Non-pigmented ciliary epithelial cell (primary cell): ENCODE results near the gene SNX32.

Experiments
- DNase-seq: peaks from one replicate; pipeline ENCODE4 v3.0.0-alpha.2; 2010; ENCODE audit warnings: low read depth

Gene SNX32

DNA sequence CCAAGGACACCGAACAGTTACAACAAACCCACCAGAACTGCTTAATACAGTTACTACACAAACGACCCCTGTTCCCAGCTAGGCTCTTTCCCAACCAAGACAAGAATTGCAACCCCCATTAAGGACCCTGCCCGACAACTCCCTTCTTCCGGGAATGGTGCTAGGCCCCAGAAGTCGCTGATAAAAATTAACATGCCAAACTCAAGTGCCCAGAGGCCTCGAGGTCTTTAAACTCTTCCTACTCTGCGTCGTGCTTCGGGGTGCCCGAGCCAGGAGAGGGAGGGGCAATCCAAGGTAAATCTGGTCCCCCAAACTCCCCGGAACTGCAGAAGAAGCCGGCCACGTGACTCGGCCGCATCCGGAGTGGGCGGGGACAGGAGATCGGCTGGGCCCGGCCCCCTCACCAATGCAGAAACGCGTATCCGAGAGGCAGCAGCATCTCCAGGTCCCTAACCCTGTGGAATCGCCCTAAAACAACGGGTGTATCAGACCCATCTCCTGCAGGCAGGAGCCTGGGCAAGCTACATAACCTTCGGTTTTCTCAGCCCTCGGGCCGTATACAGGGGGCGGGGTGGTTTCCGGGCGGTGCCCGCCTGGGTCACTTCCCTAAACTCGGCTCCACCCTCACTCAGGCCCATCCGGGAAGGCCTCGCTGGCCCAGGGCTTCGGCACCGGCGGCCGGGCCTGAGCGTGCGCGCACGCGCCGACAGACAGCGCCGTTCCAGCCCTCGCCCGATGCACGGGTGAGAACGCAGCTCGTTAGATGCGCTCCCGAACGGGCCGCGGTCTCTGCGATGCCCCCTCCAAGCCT lies 23.1 kb downstream of the SNX32 start:
- DNase-seq = no peak

DNA sequence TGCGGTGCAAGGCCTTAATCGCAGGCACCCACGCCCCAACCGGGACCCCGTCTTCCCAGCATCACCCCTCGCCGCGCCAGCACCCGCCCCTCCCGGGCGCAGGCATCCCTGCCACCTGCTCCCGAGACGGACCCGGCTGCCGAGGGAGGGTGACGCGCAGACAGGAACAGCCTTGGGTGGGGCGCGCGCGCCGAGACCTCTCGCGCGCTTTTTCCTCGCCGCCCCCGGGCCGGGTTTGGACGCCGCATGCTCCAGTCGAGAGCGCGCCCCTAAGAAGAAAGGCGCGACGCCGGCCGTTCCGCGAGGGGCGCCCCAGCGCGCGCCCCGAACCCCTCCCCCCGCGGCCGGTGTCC lies 23.7 kb downstream of the SNX32 start:
- DNase-seq = no peak

DNA sequence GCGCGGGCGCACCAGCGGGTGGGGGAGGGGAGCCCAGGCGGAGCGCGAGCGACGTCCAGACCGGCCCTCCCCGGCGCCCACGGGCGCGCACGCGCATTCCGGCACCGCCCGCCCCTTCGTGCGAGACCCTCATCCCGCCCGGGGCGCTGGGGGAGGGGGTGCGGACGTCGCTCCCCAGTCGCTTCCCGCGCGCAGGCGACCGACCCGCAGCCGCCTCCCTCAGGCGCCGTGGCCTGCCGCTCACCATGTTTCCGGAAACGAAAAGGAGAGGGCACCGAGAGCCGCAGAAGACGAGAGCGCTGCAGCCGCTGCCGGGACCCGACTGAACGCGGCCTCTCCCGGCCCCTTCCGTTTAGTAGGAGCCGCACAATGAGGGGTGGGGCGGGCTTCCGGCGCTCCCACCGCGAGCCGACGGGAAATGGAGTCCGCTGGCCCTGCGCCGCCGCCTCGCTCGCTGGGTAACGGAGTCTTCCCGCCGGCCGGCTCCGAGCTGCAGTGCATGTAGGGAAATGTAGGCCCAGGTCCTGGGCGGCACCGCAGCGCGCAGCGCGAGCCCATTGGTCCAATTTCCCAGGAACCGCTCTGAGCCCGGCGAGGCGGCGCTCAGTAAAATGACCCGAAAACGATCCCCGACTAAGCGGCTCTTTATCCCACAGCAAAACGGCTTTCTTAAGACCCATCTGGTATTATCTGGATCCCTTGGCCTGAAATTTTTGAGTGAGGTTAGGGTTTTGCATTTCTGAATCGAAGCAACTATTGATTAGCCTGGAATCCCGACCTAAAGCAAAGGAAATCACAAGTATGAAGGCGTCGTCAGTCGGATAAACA lies 24.3 kb downstream of the SNX32 start, which contains the start of gene CFL1:
CFL1 (minus strand) TSS at position 328 of the 828 bp plus-strand sequence; CDS start at position 247, 81 bp downstream.
- peak; percentile 82 for DNase-seq

- no peak for DNase-seq
Observed at GRCh38 chr11:65858681-65859087, 24.9 kb downstream of the SNX32 start.

GRCh38 chr11:65859095-65859811 lies 25.5 kb downstream of the SNX32 start:
- peak; percentile 88 for DNase-seq

DNA sequence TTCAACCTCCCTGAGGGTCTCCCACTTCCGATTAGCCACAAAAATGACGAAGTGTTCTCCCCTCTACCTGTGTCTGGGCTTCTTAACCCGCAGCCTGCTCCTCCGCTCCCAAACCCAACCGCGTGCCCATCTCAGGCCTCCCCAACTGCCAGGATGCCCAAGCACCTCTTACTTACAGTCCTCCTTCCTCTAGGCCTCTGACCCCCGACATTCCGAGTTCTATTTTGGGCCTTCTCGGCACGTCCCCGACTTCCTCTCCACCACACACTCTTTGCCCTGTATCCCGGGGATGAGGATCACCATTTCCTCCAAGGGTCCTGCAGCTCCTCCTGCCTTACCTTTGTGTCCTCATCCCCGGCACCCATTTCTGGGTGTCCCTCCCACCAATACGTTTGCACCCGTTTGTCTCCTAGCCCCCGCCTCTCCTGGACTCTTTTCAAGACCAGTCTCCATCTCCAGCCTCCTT lies 26.1 kb downstream of the SNX32 start:
- no peak for DNase-seq

GRCh38 chr11:65860278-65861164 lies 26.8 kb downstream of the SNX32 start, which contains the start of gene MUS81:
Gene MUS81 (plus strand): TSS chr11:65860433. CDS start chr11:65860754, 321 bp downstream.
- peak; percentile 92 for DNase-seq

DNA sequence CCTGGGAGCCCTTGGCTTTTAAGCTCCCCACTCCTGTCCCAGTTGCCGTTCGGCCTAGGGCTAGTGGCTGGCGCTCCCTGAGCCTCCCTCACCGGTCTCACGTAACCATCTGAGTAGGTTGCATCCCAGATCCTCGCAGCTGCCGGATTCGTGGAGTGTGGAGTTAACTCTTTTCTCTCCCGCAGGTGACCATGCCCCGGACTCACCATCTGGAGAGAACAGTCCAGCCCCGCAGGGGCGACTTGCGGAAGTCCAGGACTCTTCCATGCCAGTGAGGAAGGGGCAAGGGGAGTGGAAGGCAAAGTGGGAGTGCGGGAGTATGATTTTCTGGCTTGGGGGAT lies 27.4 kb downstream of the SNX32 start:
- no peak for DNase-seq

DNA sequence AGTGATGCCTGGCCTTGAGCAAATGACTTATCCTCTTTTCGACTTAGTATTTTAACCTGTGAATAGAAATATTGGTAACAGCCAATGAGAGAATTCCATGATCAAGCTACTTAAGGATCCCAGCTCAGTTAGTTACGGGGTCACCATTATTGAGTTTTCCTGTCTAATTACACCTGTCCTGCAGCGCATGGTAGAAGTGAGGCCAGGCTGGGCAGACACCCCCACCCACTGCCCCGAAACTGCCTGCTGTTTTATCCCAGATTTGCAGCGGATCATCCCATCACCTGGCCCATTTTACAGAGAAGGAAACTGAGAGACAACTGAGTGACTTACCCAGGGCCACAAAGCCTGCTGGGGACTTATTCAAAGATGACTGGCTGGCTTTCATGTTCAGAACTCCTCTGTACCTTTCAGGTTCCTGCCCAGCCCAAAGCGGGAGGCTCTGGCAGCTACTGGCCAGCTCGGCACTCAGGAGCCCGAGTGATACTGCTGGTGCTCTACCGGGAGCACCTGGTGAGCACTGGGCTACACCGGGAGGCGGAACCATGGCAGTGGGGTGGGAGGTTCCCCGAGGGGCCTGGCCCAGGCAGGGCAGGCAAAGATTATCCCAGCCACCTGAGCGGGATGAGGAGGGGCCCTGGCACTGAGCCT lies 27.9 kb downstream of the SNX32 start:
- no peak for DNase-seq

GRCh38 chr11:65862191-65862735 lies 28.5 kb downstream of the SNX32 start:
- DNase-seq = no peak

GRCh38 chr11:65862941-65863888 lies 29.5 kb downstream of the SNX32 start:
- DNase-seq = no peak

DNA sequence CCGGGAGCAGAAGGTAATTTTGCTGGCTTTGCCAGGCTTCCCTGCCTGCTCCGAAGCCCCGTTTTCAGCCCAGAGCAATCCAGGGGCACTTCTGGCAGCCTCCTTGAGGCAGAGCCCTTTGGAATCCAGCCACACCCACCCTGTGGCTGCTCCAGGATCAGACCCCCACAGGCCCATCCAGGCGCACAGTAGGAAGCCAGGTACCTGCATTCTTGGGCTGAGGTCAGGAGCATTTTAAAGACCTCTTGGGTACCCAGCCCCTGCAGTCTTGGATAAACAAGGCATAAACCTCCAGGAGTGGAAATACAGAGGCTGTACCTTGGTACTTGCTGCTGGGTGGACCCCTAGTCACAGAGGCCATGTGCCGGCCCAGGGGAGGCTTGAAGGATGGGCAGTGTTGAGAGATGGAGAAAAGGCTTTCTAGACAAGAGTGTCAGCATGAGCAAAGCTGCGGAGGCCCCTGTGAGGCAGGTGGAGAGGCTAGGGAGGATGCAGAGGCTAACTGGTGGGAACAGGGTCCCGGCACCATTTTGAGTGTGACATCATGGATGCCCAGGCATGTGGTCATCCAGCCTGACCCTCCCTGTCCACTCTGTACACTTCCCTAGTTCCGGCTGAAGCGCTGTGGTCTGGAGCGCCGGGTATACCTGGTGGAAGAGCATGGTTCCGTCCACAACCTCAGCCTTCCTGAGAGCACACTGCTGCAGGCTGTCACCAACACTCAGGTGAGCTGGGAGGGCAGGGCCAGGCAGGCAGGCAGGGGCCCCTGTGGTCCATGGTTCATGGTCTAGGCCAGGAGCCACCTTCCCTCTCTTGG lies 30.3 kb downstream of the SNX32 start:
- DNase-seq = no peak

GRCh38 chr11:65864706-65865471 lies 31.1 kb downstream of the SNX32 start:
- no peak for DNase-seq

DNA sequence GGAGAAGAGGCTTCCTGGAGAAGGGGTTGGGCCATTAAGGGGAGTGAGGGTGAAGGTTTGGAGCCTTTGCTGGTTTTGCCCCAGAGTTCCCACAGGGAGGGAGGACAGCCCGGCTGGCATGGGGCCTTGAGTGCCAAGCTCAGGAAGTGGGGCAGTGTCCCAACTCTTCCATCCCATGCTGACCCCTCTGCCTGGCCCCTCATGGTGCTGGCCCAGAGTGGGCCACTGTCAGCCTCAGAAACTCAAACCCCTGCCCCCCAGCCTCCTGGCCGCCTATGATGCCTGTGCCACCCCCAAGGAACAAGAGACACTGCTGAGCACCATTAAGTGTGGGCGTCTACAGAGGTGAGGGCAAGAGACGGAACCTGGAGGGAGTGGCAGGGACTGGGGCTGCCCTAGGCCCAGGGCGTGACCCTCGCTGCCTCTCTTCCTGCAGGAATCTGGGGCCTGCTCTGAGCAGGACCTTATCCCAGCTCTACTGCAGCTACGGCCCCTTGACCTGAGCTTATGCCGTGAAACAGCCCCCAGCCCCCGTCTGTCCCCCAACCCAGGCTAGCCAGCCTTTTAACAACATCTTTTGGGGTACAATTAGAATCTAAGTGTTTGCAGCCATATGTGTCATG lies 31.9 kb downstream of the SNX32 start:
- no peak for DNase-seq

DNA sequence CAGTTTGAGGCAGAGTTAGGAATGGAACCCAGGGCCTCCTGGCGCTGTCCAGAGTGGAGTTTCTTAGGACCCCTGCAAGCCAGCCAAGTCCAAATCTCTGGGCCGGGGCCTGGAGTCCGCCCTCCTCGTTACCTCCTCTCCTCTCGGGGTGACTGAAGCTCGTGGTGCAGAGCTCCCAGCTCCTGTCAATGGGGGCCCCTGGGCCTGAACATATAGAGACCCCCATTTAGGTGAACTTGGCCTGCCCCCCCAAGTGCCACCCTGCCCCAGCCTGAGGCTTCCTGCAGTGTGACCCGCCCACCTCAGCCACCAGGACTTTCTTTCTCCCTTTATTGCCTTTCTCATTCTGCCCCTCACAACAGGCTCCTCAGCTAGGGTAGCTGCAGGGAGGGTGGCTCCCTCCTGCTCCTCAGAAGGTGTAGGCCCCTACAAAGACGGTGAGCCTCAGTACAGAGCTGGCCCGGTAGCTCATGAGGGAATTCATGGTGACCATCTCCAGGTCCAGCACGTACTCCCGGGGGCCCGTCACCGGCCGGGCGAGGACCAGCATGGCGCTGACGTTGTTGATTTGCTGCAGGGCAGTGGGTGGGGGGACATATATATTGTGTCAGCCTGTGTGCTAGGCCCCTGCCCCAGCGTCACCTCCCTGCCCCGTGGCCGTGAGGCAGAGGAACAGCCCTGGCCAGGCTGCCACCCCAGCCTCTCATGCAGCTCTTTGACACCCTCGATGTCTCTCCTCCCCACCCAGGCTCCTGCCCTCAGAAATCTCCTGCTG lies 32.9 kb downstream of the SNX32 start:
- no peak for DNase-seq

DNA sequence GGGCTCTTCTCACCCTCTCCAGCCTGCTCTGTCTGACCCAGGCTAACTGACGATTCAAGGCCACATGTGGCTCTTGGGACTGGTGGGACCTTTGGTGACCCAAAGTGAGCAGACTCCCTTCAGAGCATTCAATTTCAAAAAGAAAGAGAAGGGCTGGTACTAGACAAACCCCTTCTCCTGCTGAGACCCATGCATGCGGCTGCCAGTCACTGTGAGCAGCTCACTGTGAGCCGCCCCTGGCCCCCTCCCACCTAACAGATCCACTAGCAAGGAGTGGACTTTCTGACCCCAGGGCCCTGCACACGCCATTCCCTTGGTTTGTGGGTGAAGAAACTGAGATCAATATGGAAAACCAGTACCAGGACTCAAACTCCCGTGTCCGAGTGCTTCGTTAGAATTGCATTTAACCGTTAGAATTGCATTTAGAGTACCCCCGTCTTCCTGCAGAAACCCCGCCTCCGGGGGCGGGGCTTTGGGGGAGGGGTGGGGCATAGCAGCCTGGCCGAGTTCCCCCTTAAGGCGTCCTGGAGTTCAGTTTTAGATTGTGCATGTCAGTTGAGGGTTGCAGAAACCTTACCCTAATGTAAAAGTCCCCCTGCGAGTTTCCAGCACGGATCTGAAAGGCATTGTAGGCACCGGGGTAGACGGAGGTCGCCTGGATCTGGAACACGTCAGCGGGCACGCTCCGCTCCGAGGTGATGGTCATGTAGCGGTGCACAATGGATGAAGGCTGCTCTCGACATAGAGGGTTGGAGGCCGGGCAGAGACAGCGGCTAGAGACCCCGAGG lies 33.7 kb downstream of the SNX32 start:
- no peak for DNase-seq
